HG03558 (cell line): ENCODE measurements around the gene SCUBE1.

Experiments
- ATAC-seq: cut with Tn5 transposase; IDR thresholded peaks from one replicate; pipeline ENCODE4 v1.9.1; 2021; ENCODE audit warnings: moderate number of reproducible peaks; ENCODE audit not compliant: unreplicated experiment; ENCODE audit errors: extremely low read depth

The SCUBE1 gene

DNA sequence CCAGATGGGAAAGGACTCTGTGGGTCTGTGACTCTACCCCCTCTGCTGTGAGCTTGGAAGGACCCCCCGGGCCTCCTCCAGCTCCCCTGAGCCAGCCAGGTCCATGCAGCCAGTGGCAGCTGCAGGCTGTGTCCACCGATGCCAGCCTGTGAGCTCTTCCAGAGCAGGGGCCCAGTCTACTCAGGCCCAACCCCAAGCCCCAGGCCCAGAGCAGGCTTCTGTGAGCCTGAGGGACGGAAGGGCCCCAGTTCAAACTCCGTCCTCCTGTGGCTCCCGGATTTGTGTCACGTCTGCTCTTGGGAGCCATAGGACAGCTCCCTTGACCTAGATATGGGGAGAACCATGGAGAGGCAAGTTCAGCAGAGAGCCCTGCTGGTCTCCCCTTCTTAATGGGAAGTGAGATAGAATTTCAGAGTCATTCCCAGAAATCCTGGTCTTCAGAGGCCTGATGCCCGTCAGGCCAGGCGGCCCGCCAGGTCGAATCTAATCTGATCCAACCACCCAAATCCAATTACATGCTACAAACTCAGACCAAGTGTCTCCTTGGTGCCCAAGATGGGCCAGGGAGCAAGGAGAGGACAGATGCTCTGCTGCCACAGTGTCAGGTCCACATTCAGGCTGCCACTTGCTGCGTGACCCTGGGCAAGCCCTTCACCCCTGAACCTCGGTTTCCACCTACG is 75.1 kb downstream of the SCUBE1 start:
- ATAC-seq, result no peak

DNA sequence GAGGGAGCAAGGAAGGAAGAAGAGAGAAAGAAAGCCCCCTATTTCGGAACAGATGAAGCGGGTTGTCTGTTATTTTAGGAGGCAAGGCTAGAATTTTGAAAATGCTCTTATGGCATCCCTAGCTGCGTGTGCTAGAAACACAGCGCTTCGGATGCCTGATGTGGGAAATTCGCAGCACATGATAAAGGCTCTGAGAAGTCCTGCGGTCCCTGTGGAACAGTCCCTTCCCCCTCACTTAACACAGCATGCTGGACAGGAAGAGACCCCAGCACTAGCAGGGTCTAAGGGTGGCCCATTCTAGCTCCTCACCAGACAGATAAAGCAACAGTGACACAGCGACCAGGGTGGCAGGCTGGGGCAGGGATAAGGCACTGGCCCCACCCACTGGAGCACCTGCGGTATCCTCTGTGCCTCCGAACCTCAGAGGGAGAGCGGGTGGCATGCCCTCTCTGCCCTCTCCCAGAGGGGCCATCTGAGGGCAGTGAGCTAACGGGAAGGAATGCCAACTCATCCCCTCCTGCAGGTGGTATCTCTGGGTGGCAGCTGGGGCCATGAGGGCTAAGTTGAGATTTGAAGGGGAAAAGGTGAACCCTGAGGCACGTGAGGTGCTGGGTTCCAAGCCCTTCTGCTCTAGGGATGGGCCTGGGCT is 75.7 kb downstream of the SCUBE1 start:
- no peak for ATAC-seq

GRCh38 chr22:43266076-43266475 is 77.1 kb downstream of the SCUBE1 start:
- ATAC-seq, result no peak

DNA sequence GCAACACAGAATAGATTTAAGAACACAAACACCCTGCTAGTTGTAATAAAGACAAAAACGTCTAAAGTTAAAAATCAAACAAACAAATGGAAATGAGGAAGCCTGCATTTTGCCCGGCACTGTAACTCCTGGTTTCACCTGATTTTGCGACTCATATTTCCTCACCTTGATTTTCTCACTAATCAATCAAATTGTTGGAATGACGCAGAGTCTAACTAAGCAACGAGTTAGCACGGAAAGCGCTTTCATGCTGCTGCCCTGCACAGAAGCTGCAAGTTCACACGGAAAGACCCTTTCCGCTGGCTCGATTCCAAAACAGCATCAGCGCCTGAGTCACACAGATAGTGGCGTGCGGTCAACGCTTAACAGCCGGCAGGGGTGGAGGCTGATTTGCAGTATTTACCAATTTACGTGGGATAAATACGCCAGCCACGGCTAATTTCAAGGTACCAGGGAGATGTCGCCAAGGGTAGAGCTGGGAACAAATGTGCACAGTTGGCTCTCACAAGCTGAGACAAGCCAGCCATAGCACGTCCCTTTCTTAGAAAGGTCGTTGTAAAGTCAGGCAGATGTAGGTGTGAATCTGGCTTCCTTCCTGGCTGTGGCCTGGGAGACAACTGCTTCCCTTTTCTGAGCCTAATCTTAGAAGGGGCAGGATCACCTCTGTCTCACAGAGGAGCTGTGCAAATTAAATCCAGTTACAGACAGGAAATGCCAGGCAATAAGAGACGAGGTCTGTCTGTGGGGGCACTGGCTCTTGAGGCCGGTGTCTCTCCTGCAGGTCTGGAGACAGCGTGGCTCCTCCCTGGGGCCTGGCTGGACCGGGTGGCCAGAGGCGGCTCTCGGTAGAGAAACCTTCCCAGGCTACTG is 79.3 kb downstream of the SCUBE1 start:
- no peak for ATAC-seq

DNA sequence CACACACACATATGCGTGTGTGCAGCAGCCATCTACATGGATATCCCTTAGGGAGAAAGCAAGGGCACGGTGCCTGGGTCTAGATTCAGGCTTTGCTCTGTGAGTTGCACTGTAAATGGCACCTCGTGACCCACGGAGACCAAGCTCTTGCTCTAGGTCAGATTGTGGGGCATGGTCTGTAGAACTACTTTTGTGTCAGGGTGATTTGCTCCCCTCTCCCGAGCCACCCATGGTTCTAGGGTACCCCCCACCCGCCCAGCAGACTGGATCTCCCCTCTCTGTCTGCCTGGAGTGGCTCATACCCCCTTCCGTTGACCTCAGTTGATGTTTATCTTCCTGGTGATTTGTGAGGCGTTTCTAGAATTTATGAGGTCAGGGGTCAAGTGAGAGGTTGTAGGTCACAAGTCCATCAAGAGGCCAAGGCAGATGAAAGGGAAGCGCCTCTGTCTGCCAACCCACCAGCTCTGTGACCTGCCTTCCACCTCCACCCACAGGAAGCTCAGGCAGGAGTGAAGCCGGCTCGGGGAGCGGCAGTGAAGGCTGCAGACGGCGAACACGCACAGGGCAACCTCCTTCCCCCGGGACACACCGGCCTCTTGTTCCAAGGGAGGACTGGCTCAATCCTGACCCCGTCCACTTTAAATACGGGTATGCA is 80.1 kb downstream of the SCUBE1 start:
- no peak for ATAC-seq

DNA sequence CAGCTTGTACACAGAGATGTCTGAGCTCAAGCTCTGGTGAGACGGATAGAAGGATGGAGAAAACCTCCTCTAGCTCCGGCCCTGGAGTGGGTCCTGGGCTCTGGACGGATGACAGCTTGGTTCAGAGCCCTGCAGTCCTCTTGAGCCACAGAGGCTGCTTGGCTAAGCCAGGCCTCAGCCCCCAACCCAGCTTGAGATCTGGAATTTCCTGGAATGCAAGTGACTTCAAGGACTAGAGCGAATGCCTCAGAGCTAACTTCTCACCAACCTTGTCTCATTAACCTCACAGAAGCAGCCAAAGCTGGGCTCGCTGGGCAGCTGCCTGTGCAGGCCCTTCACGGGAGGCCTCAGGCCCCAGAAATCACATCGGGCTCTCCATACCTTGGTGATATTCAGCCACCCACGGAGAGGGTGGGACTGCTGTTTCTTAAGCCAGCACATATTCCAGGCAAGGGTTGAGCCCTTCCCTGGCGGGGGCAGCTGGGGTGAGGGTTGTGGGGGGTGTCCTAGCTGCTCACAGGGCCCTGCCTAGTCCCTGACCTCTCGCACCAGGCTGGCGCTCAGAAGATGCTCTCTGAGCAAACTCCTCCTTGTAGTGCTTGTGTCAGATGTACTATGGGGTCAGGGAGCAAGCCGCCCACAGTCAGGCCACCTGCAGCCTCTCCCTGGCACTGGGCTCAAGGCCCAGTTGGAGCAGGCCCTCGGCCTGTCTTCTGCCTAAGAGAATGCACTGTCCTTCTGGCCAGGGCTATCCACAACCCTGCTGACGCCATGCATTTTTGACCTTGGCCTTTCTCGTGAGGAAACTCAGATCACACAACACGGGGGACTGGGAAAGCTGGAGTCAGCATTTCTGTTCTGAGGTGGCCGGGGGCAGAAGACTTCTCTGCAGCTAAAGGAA is 82.6 kb downstream of the SCUBE1 start:
- no peak for ATAC-seq

GRCh38 chr22:43257961-43258360 is 85.2 kb downstream of the SCUBE1 start:
- ATAC-seq, result no peak

DNA sequence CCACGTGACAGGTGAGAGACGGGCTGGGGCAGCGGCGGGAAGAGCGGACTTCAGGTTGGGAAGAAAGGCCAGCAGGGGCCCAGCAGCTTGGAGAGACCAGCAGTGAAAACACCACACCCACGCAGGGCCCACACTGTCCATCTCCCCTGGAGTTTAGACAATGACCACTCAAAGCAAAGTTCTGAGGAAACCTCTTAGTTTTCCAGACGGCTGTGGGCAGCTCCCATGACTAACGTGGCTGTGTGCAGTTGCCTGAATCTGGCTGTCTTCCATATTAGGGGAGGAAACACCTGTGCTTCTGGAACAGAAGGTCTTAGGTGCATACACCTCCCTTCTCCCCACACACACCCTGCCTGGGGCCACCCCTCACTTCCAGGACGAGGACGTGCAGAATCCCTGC is 85.6 kb downstream of the SCUBE1 start:
- no peak for ATAC-seq

- ATAC-seq, result no peak
These were observed 86.1 kb downstream of the SCUBE1 start for GRCh38 chr22:43256976-43257545.

- ATAC-seq, result no peak
These were observed 86.6 kb downstream of the SCUBE1 start for GRCh38 chr22:43256569-43256968.

DNA sequence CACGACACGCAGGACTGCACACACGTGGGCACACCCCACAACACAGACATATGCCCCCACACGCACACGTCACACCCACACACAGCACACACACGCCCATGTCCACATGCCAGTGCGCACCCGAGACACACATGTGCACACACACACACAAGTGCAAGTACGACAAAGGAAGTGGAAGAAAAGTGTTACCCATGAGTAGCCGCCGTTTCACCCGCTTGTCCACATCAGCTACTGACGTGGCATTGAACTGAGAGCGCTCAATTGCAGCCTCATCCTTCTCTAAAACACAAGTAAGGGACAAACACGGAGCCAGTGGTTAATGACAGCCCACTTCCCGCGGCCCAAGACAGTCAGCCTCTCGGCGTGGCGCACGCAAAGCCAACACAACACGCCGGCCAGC is 87.9 kb downstream of the SCUBE1 start:
- no peak for ATAC-seq

DNA sequence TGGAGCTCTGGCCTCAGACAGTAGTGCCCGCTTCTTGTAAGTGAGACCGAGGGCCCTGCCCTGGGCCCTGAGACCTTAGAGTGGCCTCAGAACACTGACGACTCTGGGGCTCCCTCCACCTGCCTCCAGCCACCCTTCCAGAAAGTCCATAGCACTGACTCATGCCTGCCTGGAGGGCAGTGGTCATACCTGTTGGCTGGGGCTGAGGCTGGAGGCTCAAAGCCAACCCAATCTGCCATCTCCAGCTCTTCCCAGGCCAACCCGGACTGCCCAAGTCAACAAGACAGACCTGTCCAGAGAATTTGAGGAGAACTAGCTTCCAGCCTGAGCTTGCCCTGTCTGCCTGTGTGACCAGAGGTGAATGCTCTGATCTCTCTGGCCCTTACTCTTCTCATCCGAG is 89.3 kb downstream of the SCUBE1 start:
- no peak for ATAC-seq

DNA sequence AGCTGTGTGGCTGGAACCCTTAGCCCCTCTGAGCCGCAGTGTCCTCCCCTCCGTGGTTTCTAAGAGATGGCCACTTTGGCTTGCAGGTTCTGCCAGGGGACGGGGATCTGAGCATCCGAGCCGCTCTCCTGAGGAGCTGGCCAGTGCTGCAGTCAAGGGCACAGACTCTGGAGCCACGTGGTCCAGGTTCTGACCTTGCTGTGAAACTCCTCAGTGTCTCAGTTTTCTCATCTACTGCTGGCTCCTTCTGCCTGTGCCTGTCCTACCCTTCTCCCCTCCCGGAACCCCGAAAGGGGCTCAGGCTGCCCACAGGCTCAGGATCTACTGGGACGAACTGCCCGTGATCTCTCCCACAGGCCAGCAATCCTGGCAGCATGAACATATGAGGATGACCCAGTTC is 90.9 kb downstream of the SCUBE1 start:
- ATAC-seq, result no peak

GRCh38 chr22:43249789-43250471 is 93.2 kb downstream of the SCUBE1 start:
- ATAC-seq, result no peak

GRCh38 chr22:43247546-43248260 is 95.5 kb downstream of the SCUBE1 start:
- ATAC-seq, result no peak

DNA sequence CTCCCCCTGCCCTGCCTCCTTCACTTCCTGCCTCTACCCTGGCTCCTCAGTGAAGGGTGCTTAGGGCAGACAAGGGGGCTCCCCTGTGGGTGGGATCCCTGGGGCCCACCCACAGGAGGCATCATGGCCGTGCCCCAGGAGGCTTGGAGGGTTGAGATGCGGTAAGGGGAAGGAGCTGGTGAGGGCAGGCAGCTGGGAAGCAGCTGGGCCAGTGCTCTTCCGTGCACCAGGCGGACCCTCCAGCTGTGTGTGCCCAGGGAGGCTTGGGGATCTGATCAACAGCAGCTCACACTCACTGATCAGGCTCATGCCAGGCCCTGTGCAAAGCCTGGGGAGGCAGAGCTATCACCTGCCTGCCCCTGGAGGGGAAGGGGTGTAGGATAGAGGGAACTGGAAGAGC is 97.0 kb downstream of the SCUBE1 start:
- no peak for ATAC-seq

DNA sequence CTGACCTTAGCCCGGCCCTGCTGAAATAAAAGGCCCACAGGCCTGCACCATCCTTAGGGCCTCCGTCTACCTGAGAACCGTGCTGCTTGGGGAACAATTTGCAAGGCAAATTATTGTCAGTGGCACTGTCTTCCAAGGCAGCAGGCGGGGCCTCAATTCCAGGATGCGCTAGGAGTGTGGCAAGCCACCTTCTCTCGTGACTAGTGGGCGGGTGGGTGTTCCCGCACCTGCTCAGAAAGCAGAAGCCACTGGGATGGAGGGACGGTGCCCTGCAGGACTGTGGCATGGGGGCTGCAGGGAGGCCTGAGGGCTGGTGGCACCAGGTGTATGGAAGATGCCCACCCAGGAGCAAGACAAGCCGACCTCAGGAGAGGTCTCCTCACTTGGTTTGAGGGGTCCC is 97.5 kb downstream of the SCUBE1 start:
- no peak for ATAC-seq

GRCh38 chr22:43244803-43245527 is 98.2 kb downstream of the SCUBE1 start:
- no peak for ATAC-seq
